Osteoblast (primary cell): ENCODE results near the gene EVI5L. TPM values are rescaled to one million over a fixed set of nuclear protein-coding genes. Genes with fewer than 3 reads are reported as not detected.
"Not testable (repeated sequence)": the region's sequence is repeated elsewhere in the genome, so short reads cannot be mapped to it uniquely, and the experiment has no call there.

Experiments
- DNase-seq: peaks from one replicate; pipeline ENCODE4 v3.0.0; 2011; ENCODE audit warnings: low spot score, mixed read lengths; ENCODE audit not compliant: insufficient read length; ENCODE audit errors: missing footprints
- H2AFZ ChIP-seq: 2 replicates; pipeline ENCODE4 v1.6.0; 2011; ENCODE audit warnings: mild to moderate bottlenecking, low read length
- H3K27ac ChIP-seq: 2 replicates; pipeline ENCODE4 v1.5.1; 2011; ENCODE audit warnings: mild to moderate bottlenecking, low read depth, low read length, moderate library complexity
- H3K27me3 ChIP-seq: 2 replicates; pipeline ENCODE4 v1.6.0; 2012; ENCODE audit warnings: mild to moderate bottlenecking, control low read depth, inconsistent platforms, low read length, moderate library complexity; ENCODE audit not compliant: insufficient read depth
- H3K36me3 ChIP-seq: 2 replicates; pipeline ENCODE4 v1.5.1; 2011; ENCODE audit warnings: mild to moderate bottlenecking, low read length, control low read depth, moderate library complexity; ENCODE audit not compliant: insufficient read depth
- H3K4me1 ChIP-seq: 2 replicates; pipeline ENCODE4 v1.5.1; 2011; ENCODE audit warnings: mild to moderate bottlenecking, low read length, control low read depth, moderate library complexity; ENCODE audit not compliant: insufficient read depth
- H3K4me2 ChIP-seq: 2 replicates; pipeline ENCODE4 v1.6.0; 2011; ENCODE audit warnings: mild to moderate bottlenecking, low read length; ENCODE audit not compliant: insufficient read depth
- H3K4me3 ChIP-seq: fragments of 200-600 bp; sonication (generic); 3 replicates; pipeline ENCODE4 v1.5.1; 2012; ENCODE audit warnings: mild to moderate bottlenecking, low read length, inconsistent platforms; ENCODE audit not compliant: insufficient read depth
- H3K79me2 ChIP-seq: 2 replicates; pipeline ENCODE4 v1.6.0; 2012; ENCODE audit warnings: mild to moderate bottlenecking, low read length, control low read depth, inconsistent platforms; ENCODE audit not compliant: insufficient read depth
- H3K9me3 ChIP-seq: 2 replicates; pipeline ENCODE4 v1.5.1; 2011; ENCODE audit warnings: low read depth, low read length, control low read depth
- H4K20me1 ChIP-seq: 2 replicates; pipeline ENCODE4 v1.6.0; 2012; ENCODE audit warnings: mild to moderate bottlenecking, low read length, control low read depth; ENCODE audit not compliant: insufficient read depth
- total RNA-seq: library from RNA; depleted of rRNA; stranded (reverse); fragments of >200 nt; gene quantifications from 2 replicates; pipeline ENCODE4 v1.2.3, GENCODE V29; 2012
- TF ChIP-seq, protein P1 (sequence below): IDR thresholded peaks from 2 replicates; pipeline ENCODE4 v1.5.1; 2011; ENCODE audit warnings: mild to moderate bottlenecking, low read depth, low read length, moderate library complexity; ENCODE audit errors: extremely low read depth

Gene EVI5L
- total RNA-seq, 1 donor: 26.1 TPM

DNA sequence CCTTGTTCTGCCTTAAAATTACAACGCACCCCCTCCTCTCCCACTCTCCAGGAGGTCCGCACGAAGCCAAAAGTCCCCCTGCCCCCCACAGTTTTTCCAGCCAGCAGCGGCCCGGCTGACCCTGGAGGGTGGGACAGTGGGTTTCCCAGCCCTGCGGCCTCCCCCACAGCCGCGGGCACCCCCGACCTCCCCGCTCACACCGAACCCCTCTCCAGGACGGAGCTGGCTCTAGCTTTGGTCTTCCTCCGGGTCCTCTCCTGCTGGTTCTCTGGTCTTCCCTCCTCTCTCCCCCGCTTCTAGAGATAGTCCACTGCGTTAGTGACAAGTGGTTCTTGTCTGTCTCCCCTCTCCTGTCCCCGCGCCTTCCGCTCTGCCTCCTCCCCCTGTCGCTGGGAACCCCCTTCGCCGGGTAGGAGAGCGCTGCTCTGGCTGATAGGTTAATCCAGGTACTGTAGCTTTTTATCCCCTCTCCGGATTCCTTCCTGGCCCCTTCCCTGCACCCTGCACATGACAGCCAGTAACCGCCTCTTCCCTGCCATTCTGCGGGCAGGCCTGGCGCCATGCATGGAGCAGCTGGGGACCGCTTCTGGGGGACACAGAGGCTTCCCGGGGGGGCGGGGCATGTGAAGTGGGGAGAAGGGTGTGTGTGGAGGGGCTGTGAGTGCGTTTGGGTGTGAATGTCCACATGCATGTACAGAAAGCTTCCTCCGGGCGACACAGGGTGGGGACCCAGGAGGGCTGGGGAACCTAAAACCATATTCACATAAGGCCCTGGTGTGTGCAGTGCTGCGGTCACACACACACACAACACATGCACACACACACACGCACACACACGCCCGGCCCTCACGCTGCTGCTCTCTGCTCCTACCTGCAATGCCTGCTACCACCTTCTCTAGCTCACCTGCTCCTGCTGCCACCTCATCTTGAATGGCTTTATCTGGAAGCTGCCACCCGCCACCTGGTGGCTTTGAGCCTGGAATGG lies 27.0 kb downstream of the EVI5L start:
- Histone ChIP-seq H3K79me2 (no peaks in the 10 kb centered on the region), H3K36me3 (no peaks in the 10 kb centered on the region), H3K4me1 (no peaks in the 10 kb centered on the region), H3K4me3 (no peak overlapping the region), H3K4me2 (no peak overlapping the region), H2AFZ (no peak overlapping the region), H3K27ac (no peak overlapping the region), H3K27me3 (no peaks in the 10 kb centered on the region), H4K20me1 (no peaks in the 10 kb centered on the region), H3K9me3 (no peaks in the 10 kb centered on the region)
- TF ChIP-seq, protein P1, sequence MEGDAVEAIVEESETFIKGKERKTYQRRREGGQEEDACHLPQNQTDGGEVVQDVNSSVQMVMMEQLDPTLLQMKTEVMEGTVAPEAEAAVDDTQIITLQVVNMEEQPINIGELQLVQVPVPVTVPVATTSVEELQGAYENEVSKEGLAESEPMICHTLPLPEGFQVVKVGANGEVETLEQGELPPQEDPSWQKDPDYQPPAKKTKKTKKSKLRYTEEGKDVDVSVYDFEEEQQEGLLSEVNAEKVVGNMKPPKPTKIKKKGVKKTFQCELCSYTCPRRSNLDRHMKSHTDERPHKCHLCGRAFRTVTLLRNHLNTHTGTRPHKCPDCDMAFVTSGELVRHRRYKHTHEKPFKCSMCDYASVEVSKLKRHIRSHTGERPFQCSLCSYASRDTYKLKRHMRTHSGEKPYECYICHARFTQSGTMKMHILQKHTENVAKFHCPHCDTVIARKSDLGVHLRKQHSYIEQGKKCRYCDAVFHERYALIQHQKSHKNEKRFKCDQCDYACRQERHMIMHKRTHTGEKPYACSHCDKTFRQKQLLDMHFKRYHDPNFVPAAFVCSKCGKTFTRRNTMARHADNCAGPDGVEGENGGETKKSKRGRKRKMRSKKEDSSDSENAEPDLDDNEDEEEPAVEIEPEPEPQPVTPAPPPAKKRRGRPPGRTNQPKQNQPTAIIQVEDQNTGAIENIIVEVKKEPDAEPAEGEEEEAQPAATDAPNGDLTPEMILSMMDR: no peak
- peak; percentile 77 for DNase-seq

DNA sequence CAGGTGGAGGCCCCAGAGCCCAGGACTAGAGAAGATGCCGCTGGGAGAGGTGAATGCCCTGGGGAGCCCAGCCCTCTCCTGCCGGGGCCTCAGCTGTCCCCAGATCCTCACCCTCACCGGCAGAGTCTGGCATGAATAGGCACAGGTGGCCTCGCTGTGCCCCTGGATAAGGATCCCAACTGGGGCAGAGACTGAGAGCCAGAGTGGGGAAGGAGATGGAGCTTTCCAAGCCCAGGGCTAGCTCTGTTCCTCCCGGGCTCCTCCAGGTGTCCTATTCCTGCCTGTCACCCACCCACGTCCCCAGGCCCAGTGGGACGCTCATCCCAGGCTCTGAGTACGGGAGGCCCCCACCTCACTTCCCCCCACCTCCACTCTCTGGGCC lies 27.7 kb downstream of the EVI5L start:
- Histone ChIP-seq H3K36me3 (no peaks in the 10 kb centered on the region), H3K4me1 (no peaks in the 10 kb centered on the region), H3K4me2 (no peak overlapping the region), H2AFZ (no peak overlapping the region), H3K27ac (no peak overlapping the region), H3K9me3 (no peaks in the 10 kb centered on the region), H3K27me3 (no peaks in the 10 kb centered on the region), H3K4me3 (no peak overlapping the region), H3K79me2 (no peaks in the 10 kb centered on the region), H4K20me1 (no peaks in the 10 kb centered on the region)
- TF ChIP-seq, protein P1: no peak
- DNase-seq: peak; percentile 78

DNA sequence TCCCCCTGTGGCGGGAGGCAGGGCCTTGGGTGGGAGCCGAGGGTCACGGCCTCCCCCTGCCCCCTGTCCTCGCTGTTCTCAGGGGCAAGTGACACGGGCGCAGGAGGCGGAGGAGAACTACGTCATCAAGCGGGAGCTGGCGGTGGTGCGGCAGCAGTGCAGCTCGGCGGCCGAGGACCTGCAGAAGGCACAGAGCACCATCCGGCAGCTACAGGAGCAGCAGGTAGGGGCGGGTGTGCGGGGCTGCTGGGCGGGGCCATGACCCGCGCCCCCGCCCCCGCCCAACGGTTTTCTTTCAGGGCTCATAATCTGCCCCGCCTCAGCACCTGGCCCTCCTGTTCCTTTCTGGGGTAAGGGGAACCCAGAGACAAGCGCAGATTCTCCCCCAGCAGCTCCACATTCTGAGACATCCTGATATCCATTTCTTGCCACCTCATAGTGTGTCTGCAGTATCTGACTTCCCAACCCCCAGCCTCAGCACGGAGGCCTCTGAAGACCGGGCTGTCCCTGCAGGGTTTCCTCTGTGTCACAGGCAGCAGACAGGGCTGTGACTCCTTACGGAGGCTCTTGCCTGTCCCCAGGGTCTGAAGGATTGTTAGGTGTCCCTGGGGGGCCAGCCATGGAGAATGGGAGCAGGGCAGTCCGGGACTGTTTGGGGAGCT lies 28.2 kb downstream of the EVI5L start:
- Histone ChIP-seq H3K36me3 (no peaks in the 10 kb centered on the region), H3K79me2 (no peaks in the 10 kb centered on the region), H3K4me2 (no peak overlapping the region), H3K4me1 (no peaks in the 10 kb centered on the region), H3K4me3 (no peak overlapping the region), H2AFZ (no peak overlapping the region), H3K9me3 (no peaks in the 10 kb centered on the region), H3K27me3 (no peaks in the 10 kb centered on the region), H4K20me1 (no peaks in the 10 kb centered on the region), H3K27ac (no peak overlapping the region)
- DNase-seq: peak; percentile 77
- TF ChIP-seq, protein P1: no peak

DNA sequence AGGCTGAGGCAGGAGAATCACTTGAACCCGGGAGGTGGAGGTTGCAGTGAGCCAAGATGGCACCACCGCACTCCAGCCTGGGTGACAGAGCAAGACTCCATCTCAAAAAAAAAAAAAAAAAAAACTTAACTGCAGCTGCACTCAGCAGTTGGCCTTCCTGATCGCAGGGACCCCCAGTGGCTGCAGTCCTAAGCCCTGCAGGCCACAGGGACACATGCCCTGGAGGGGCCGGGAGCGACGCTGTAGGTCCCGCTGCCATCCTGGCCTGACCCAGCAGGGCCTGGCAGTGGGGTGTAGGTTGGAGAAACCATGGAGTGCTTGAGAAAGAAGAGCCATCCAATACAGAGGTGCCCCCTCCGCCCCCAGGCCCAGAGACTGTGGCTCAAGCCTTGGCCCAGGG lies 29.1 kb downstream of the EVI5L start:
- not testable (repeated sequence) for H2AFZ ChIP-seq, H4K20me1 ChIP-seq, H3K4me2 ChIP-seq, H3K27ac ChIP-seq, H3K79me2 ChIP-seq, H3K4me1 ChIP-seq, H3K9me3 ChIP-seq, H3K27me3 ChIP-seq, H3K36me3 ChIP-seq, H3K4me3 ChIP-seq
- peak; percentile 44 for DNase-seq
